Measurements from ENCODE around the gene TNNI3.

The TNNI3 gene

GRCh38 chr19:55175117-55175867, 17.8 kb upstream of the TNNI3 start:
- H3K4me3 ChIP-seq (ENCODE audit: low read length), result no peak overlapping the region
- H3K27me3 ChIP-seq (ENCODE audit: low read depth, low read length), result peaks cover 3% of the 10 kb centered on the region; the same call in 1 of the 2 replicates
- H2AFZ ChIP-seq (ENCODE audit: low read depth, low read length), result no peak overlapping the region

DNA sequence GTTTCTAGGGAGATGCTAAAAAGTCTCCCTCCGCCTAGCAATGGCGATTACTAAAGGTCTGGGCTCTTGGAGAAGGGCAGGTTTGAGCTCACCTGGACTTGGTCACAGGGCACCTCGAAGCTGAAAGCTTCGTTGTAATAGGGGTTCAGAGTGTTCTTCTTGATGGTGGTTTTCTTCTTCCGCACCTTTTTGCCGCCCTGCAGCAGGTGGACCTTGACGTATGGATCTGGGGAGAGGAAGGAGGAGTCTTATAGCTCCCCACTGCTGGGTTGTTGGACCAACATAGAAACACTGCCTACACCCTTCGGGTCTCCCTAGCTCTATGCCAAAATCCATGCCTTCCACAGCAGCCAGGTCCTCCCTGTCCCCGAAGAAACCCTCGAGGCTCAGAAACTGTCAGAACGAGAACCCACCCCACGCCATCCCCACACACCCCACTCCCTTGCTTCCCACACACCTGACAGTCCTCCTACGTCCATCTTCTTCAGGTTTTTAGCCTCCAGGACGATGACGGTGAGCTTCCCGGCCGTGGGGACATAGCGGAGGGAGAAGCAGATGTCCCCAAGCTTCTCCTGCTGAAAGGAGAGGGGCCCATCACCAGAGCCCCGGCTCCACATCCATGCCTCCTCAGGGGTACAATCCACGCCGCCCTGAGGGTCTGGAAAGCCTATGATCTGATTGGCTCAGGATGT, 17.0 kb upstream of the TNNI3 start:
- H3K4me1 ChIP-seq (ENCODE audit: low read length), result no peaks in the 10 kb centered on the region
- no peak overlapping the region for H3K4me3 ChIP-seq (ENCODE audit: low read length)
- H3K27me3 ChIP-seq (ENCODE audit: low read depth, low read length), result peaks cover 4% of the 10 kb centered on the region; the same call in 1 of the 2 replicates
- no peaks in the 10 kb centered on the region for H3K9me3 ChIP-seq (ENCODE audit: insufficient read depth, low read length)
- H3K4me2 ChIP-seq (ENCODE audit: low read length), result no peak overlapping the region
- no peaks in the 10 kb centered on the region for H4K20me1 ChIP-seq (ENCODE audit: insufficient read depth, low read length)
- H3K79me2 ChIP-seq (ENCODE audit: low read length), result no peaks in the 10 kb centered on the region
- H3K9ac ChIP-seq (ENCODE audit: low read length), result no peak overlapping the region
- H3K36me3 ChIP-seq (replicated peaks; ENCODE audit: low read depth, low read length), result no peaks in the 10 kb centered on the region
- no peak overlapping the region for H2AFZ ChIP-seq (ENCODE audit: low read depth, low read length)
- no peak overlapping the region for H3K27ac ChIP-seq (ENCODE audit: low read length)
- TF ChIP-seq EZH2phosphoT487 (IDR thresholded peaks at IDR 0.05; ENCODE audit: low read depth) (no peak), CTCF (IDR thresholded peaks at IDR 0.05; ENCODE audit: low read depth, low read length) (no peak)

More at GRCh38 chr19:55175117-55175867, 17.8 kb upstream of the TNNI3 start:
- TF ChIP-seq EZH2phosphoT487 (IDR thresholded peaks at IDR 0.05; ENCODE audit: low read depth) (no peak), CTCF (IDR thresholded peaks at IDR 0.05; ENCODE audit: low read depth, low read length) (no peak)
- Histone ChIP-seq H3K9me3 (ENCODE audit: insufficient read depth, low read length) (no peaks in the 10 kb centered on the region), H4K20me1 (ENCODE audit: insufficient read depth, low read length) (no peaks in the 10 kb centered on the region), H3K36me3 (replicated peaks; ENCODE audit: low read depth, low read length) (no peaks in the 10 kb centered on the region), H3K9ac (ENCODE audit: low read length) (no peak overlapping the region), H3K4me1 (ENCODE audit: low read length) (no peaks in the 10 kb centered on the region), H3K4me2 (ENCODE audit: low read length) (no peak overlapping the region), H3K79me2 (ENCODE audit: low read length) (no peaks in the 10 kb centered on the region), H3K27ac (ENCODE audit: low read length) (no peak overlapping the region)

GRCh38 chr19:55173714-55174409, 16.3 kb upstream of the TNNI3 start:
- no peak overlapping the region for H2AFZ ChIP-seq (ENCODE audit: low read depth, low read length)
- no peak overlapping the region for H3K27ac ChIP-seq (ENCODE audit: low read length)
- H3K4me2 ChIP-seq (ENCODE audit: low read length), result no peak overlapping the region

More at GRCh38 chr19:55173714-55174409, 16.3 kb upstream of the TNNI3 start:
- H3K9me3 ChIP-seq (ENCODE audit: insufficient read depth, low read length), result no peaks in the 10 kb centered on the region
- H3K4me1 ChIP-seq (ENCODE audit: low read length), result no peaks in the 10 kb centered on the region
- H3K79me2 ChIP-seq (ENCODE audit: low read length), result no peaks in the 10 kb centered on the region
- TF ChIP-seq EZH2phosphoT487 (IDR thresholded peaks at IDR 0.05; ENCODE audit: low read depth), result no peak
- TF ChIP-seq CTCF (IDR thresholded peaks at IDR 0.05; ENCODE audit: low read depth, low read length), result no peak
- H3K9ac ChIP-seq (ENCODE audit: low read length), result no peak overlapping the region
- no peaks in the 10 kb centered on the region for H4K20me1 ChIP-seq (ENCODE audit: insufficient read depth, low read length)
- H3K27me3 ChIP-seq (ENCODE audit: low read depth, low read length), result peaks cover 4% of the 10 kb centered on the region; the same call in 1 of the 2 replicates
- H3K36me3 ChIP-seq (replicated peaks; ENCODE audit: low read depth, low read length), result no peaks in the 10 kb centered on the region
- H3K4me3 ChIP-seq (ENCODE audit: low read length), result no peak overlapping the region

Data from OCI-LY3 (cell line).